Liver (tissue), 9 donors: ENCODE data around the gene LLPH. TPM values are rescaled to one million over a fixed set of nuclear protein-coding genes. Genes with fewer than 3 reads are reported as not detected.
"Not testable (repeated sequence)": the region's sequence is repeated elsewhere in the genome, so short reads cannot be mapped to it uniquely, and the experiment has no call there.

Experiments used
- DNase-seq: peaks from one replicate; pipeline ENCODE4 v3.0.0-alpha.2; 2017; ENCODE audit warnings: low spot score
- H3K27ac ChIP-seq, 2 donors: one replicate each; pipeline ENCODE4 v1.7.0; 2013; ENCODE audit warnings: inconsistent platforms in 2 of 2, low read length in 2 of 2, control low read depth in 1 of 2, low read depth in 1 of 2, mild to moderate bottlenecking in 1 of 2
- H3K27me3 ChIP-seq, 4 donors: one replicate each; pipeline versions ENCODE4 v1.6.1 to v1.7.0; 2013; ENCODE audit warnings: low read length in 3 of 4, inconsistent platforms in 1 of 4, mild to moderate bottlenecking in 1 of 4, moderate library complexity in 1 of 4; ENCODE audit not compliant: control insufficient read depth in 4 of 4, insufficient read depth in 4 of 4
- H3K36me3 ChIP-seq, 4 donors: one replicate each; pipeline versions ENCODE4 v1.6.1 to v1.7.0; 2013; ENCODE audit warnings: low read length in 3 of 4, mild to moderate bottlenecking in 3 of 4, low read depth in 1 of 4, moderate library complexity in 1 of 4; ENCODE audit not compliant: control insufficient read depth in 4 of 4, insufficient read depth in 3 of 4
- H3K4me1 ChIP-seq, 4 donors: one replicate each; pipeline versions ENCODE4 v1.6.1 to v1.7.0; 2013; ENCODE audit warnings: low read length in 3 of 4, mild to moderate bottlenecking in 3 of 4, moderate library complexity in 1 of 4; ENCODE audit not compliant: control insufficient read depth in 4 of 4, insufficient read depth in 4 of 4
- H3K4me3 ChIP-seq, 3 donors: one replicate each; pipeline versions ENCODE4 v1.6.1 to v1.7.0; 2013; ENCODE audit warnings: low read length in 3 of 3, control low read depth in 1 of 3, low read depth in 1 of 3, mild to moderate bottlenecking in 1 of 3
- H3K9ac ChIP-seq, 2 donors: one replicate each; pipeline ENCODE4 v1.7.0; 2013; ENCODE audit warnings: low read length in 2 of 2, mild to moderate bottlenecking in 2 of 2, moderate library complexity in 2 of 2, control low read depth in 1 of 2, low read depth in 1 of 2
- H3K9me3 ChIP-seq, 4 donors: one replicate each; pipeline versions ENCODE4 v1.6.1 to v1.7.0; 2013; ENCODE audit warnings: low read length in 3 of 4; ENCODE audit not compliant: control insufficient read depth in 4 of 4
- ATF3 ChIP-seq: IDR thresholded peaks from 2 replicates; pipeline ENCODE4 v1.6.1; 2016; ENCODE audit warnings: antibody characterized with exemption
- CTCF ChIP-seq: fragments of 150-350 bp; IDR thresholded peaks from 2 replicates; pipeline ENCODE4 v1.5.1; 2017; ENCODE audit warnings: improper control_type of control experiment, low read depth, low read length; ENCODE audit not compliant: missing input control
- EGR1 ChIP-seq, 2 donors: IDR thresholded peaks; 2 replicates each; pipeline ENCODE4 v1.6.1; 2016 to 2018; ENCODE audit warnings: antibody characterized with exemption in 2 of 2, low read depth in 2 of 2
- FOXA1 ChIP-seq: IDR thresholded peaks from 2 replicates; pipeline ENCODE4 v1.6.1; 2016; ENCODE audit warnings: antibody characterized with exemption
- FOXA2 ChIP-seq: IDR thresholded peaks from 2 replicates; pipeline ENCODE4 v1.6.1; 2016; ENCODE audit warnings: antibody characterized with exemption
- GABPA ChIP-seq, 2 donors: IDR thresholded peaks in 1 of 2; conservative IDR thresholded peaks in 1 of 2; 2 replicates each; pipeline ENCODE4 v1.6.1; 2016; ENCODE audit warnings: antibody characterized with exemption in 2 of 2, mild to moderate bottlenecking in 1 of 2, moderate library complexity in 1 of 2
- HNF4A ChIP-seq, 2 donors: conservative IDR thresholded peaks; 2 replicates each; pipeline ENCODE4 v1.6.1; 2016; ENCODE audit warnings: antibody characterized with exemption in 2 of 2, mild to moderate bottlenecking in 2 of 2
- HNF4G ChIP-seq: IDR thresholded peaks from 2 replicates; pipeline ENCODE4 v1.6.1; 2016; ENCODE audit warnings: antibody characterized with exemption
- JUND ChIP-seq, 2 donors: IDR thresholded peaks; 2 replicates each; pipeline ENCODE4 v1.6.1; 2016; ENCODE audit warnings: antibody characterized with exemption in 2 of 2
- NR2F2 ChIP-seq: IDR thresholded peaks from 2 replicates; pipeline ENCODE4 v1.6.1; 2016; ENCODE audit warnings: antibody characterized with exemption
- RAD21 ChIP-seq, 2 donors: IDR thresholded peaks; 2 replicates each; pipeline ENCODE4 v1.6.1; 2016; ENCODE audit warnings: antibody characterized with exemption in 2 of 2, mild to moderate bottlenecking in 2 of 2
- RXRA ChIP-seq, 2 donors: IDR thresholded peaks; 2 replicates each; pipeline ENCODE4 v1.6.1; 2017 to 2018; ENCODE audit warnings: antibody characterized with exemption in 2 of 2, mild to moderate bottlenecking in 1 of 2
- SP1 ChIP-seq: IDR thresholded peaks from 2 replicates; pipeline ENCODE4 v1.6.1; 2018; ENCODE audit warnings: antibody characterized with exemption, mild to moderate bottlenecking
- TAF1 ChIP-seq: conservative IDR thresholded peaks from 2 replicates; pipeline ENCODE4 v1.6.1; 2016; ENCODE audit warnings: antibody characterized with exemption, mild to moderate bottlenecking
- YY1 ChIP-seq: IDR thresholded peaks from 2 replicates; pipeline ENCODE4 v1.6.1; 2016; ENCODE audit warnings: antibody characterized with exemption, mild to moderate bottlenecking
- ZBTB33 ChIP-seq: IDR thresholded peaks from 2 replicates; pipeline ENCODE4 v1.6.1; 2016; ENCODE audit warnings: antibody characterized with exemption
- WGBS: extraction: QIAGEN DNeasy Blood & Tissue Kit; methylation state at CpG from one replicate; pipeline ENCODE4 v1.1.7; 2013; 5-methylcytosine and 5-hydroxymethylcytosine counted together
- polyA plus RNA-seq, 2 donors: library from polyadenylated mRNA; stranded (reverse) in 1 of 2; unstranded in 1 of 2; fragments of 200-250 nt in 1 of 2; fragments of >200 nt in 1 of 2; fragmentation: Nextera tagmentation in 1 of 2; extraction: Ambion mirVana in 1 of 2; gene quantifications; one replicate each; pipeline versions ENCODE4 v1.2.1 to v1.2.3, GENCODE V29; 2013 to 2015
- total RNA-seq, 2 donors: library from RNA; depleted of rRNA; stranded (reverse); fragments of >200 nt; gene quantifications; one replicate each; pipeline ENCODE4 v1.2.3, GENCODE V29; 2014
- donor health status: healthy.
- donor health status: healthy.
- donor health status: healthy.
- donor health status: healthy.
- donor health status: healthy.

Gene LLPH
- total and polyA plus RNA-seq, 4 donors: 2.6 to 18.1 (median 6.6) TPM

- Histone ChIP-seq H3K36me3 (no peaks in the 10 kb centered on the region), H3K27me3 (no peaks in the 10 kb centered on the region), H3K9ac (no peak overlapping the region), H3K27ac (no peak overlapping the region), H3K9me3 (peaks cover 0 to 3% (median 0%) of the 10 kb centered on the region in 4 donors), H3K4me3 (no peak overlapping the region), H3K4me1 (no peaks in the 10 kb centered on the region)
- TF ChIP-seq FOXA1 (no peak), YY1 (no peak), TAF1 (no peak), GABPA (IDR thresholded peaks at IDR 0.05 in 1 of 2, conservative IDR thresholded peaks at IDR 0.05 in 1 of 2) (no peak), NR2F2 (no peak), FOXA2 (no peak), ZBTB33 (no peak), SP1 (no peak), HNF4A (conservative IDR thresholded peaks at IDR 0.05) (no peak), JUND (IDR thresholded peaks at IDR 0.05) (no peak)
- WGBS: 45% methylated on average over 1 of the region's 1 CpG
- DNase-seq: no peak
These were observed 45.8 kb upstream of the LLPH start for GRCh38 chr12:66176105-66176900.

GRCh38 chr12:66174391-66175325 is 44.1 kb upstream of the LLPH start:
- 95% methylated on average over 51 of the region's 54 CpGs for WGBS
- not testable (repeated sequence) for DNase-seq, H3K36me3 ChIP-seq, H3K4me1 ChIP-seq, H3K27me3 ChIP-seq, H3K9me3 ChIP-seq, H3K4me3 ChIP-seq, H3K9ac ChIP-seq, H3K27ac ChIP-seq

GRCh38 chr12:66170606-66171005 is 40.1 kb upstream of the LLPH start:
- H3K9ac ChIP-seq: no peak overlapping the region
- WGBS: 95% methylated on average over 3 of the region's 3 CpGs
- no peak for TF ChIP-seq HNF4A (conservative IDR thresholded peaks at IDR 0.05)
- no peak for TF ChIP-seq RAD21 (IDR thresholded peaks at IDR 0.05)
- TF ChIP-seq ZBTB33: no peak
- no peak for TF ChIP-seq EGR1 (IDR thresholded peaks at IDR 0.05; ENCODE audit: low read depth in 2 of 2)
- TF ChIP-seq TAF1: no peak
- TF ChIP-seq YY1: no peak
- no peak for TF ChIP-seq RXRA (IDR thresholded peaks at IDR 0.05)
- TF ChIP-seq FOXA2: no peak
- TF ChIP-seq ATF3: no peak
- no peak for TF ChIP-seq NR2F2
- TF ChIP-seq FOXA1: no peak
- no peak for TF ChIP-seq CTCF
- no peak for TF ChIP-seq HNF4G

More at GRCh38 chr12:66170606-66171005, 40.1 kb upstream of the LLPH start:
- Histone ChIP-seq H3K4me1 (peaks cover 2 to 12% (median 7%) of the 10 kb centered on the region in 4 donors), H3K4me3 (peak overlapping the region in 1 of 3 donors; percentile 99), H3K27ac (no peak overlapping the region), H3K36me3 (no peaks in the 10 kb centered on the region), H3K27me3 (no peaks in the 10 kb centered on the region), H3K9me3 (peaks cover 0 to 3% (median 0%) of the 10 kb centered on the region in 4 donors)
- DNase-seq: no peak
